Smooth muscle cell (in vitro differentiated cells): ENCODE results near the gene RNF150. TPM values are rescaled to one million over a fixed set of nuclear protein-coding genes. Genes with fewer than 3 reads are reported as not detected.

Source experiments
- DNase-seq: peaks from one replicate; lab custom pipeline; 2025; ENCODE audit not compliant: unreplicated experiment; lab: John Stamatoyannopoulos, UW
- H2AFZ ChIP-seq: fragments of 200-600 bp; sonication (generic); 2 replicates; pipeline ENCODE4 v1.6.0; 2016; ENCODE audit warnings: antibody characterized with exemption, low read depth, mild to moderate bottlenecking
- H3F3A ChIP-seq: fragments of 200-600 bp; sonication (generic); 2 replicates; pipeline ENCODE4 v1.6.0; 2017; ENCODE audit warnings: antibody characterized with exemption, low read depth
- H3K27ac ChIP-seq: fragments of 200-600 bp; sonication (generic); 2 replicates; pipeline ENCODE4 v1.5.1; 2016; ENCODE audit warnings: low read depth, mild to moderate bottlenecking
- H3K27me3 ChIP-seq: fragments of 200-600 bp; sonication (generic); 2 replicates; pipeline ENCODE4 v1.6.1; 2016; ENCODE audit warnings: low read depth, mild to moderate bottlenecking
- H3K36me3 ChIP-seq: fragments of 200-600 bp; sonication (generic); 2 replicates; pipeline ENCODE4 v1.5.1; 2016; ENCODE audit warnings: low read depth
- H3K4me1 ChIP-seq: fragments of 200-600 bp; sonication (generic); 2 replicates; pipeline ENCODE4 v1.5.1; 2016; ENCODE audit warnings: low read depth
- H3K4me2 ChIP-seq: fragments of 200-600 bp; sonication (generic); 2 replicates; pipeline ENCODE4 v1.6.0; 2016; ENCODE audit warnings: mild to moderate bottlenecking
- H3K4me3 ChIP-seq: fragments of 200-600 bp; sonication (generic); 2 replicates; pipeline ENCODE4 v1.5.1; 2016; ENCODE audit warnings: mild to moderate bottlenecking
- H3K79me2 ChIP-seq: fragments of 200-600 bp; sonication (generic); 2 replicates; pipeline ENCODE4 v1.6.0; 2016; ENCODE audit warnings: low read depth, mild to moderate bottlenecking
- H3K9ac ChIP-seq: fragments of 200-600 bp; sonication (generic); 2 replicates; pipeline ENCODE4 v1.6.0; 2016; ENCODE audit warnings: low read depth
- H3K9me3 ChIP-seq: fragments of 200-600 bp; sonication (generic); replicated peaks from 2 replicates; pipeline ENCODE4 v1.5.1; 2016; ENCODE audit warnings: low read depth
- H4K20me1 ChIP-seq: fragments of 200-600 bp; sonication (generic); 2 replicates; pipeline ENCODE4 v1.6.0; 2016; ENCODE audit warnings: low read depth
- CTCF ChIP-seq: fragments of 200-600 bp; sonication (generic); IDR thresholded peaks from 2 replicates; pipeline ENCODE4 v1.5.1; 2017; ENCODE audit warnings: borderline replicate concordance, mild to moderate bottlenecking, antibody characterized with exemption; ENCODE audit not compliant: insufficient read depth, poor library complexity, severe bottlenecking
- WGBS: methylation state at CpG from one replicate; pipeline ENCODE4 v1.1.7; 2016; ENCODE audit warnings: low lambda C conversion rate; 5-methylcytosine and 5-hydroxymethylcytosine counted together
- polyA plus RNA-seq: library from polyadenylated mRNA; unstranded; fragments of >200 nt; fragmentation: Nextera tagmentation; extraction: Ambion mirVana; gene quantifications from 2 replicates; pipeline ENCODE4 v1.2.1, GENCODE V29; 2016
- total RNA-seq: library from RNA; depleted of rRNA; stranded (reverse); fragments of >200 nt; gene quantifications from 2 replicates; pipeline ENCODE4 v1.2.3, GENCODE V29; 2014

Gene RNF150
- total and polyA plus RNA-seq, 2 experiments from 2014 or later, result 0.09 to 2.2 TPM

DNA sequence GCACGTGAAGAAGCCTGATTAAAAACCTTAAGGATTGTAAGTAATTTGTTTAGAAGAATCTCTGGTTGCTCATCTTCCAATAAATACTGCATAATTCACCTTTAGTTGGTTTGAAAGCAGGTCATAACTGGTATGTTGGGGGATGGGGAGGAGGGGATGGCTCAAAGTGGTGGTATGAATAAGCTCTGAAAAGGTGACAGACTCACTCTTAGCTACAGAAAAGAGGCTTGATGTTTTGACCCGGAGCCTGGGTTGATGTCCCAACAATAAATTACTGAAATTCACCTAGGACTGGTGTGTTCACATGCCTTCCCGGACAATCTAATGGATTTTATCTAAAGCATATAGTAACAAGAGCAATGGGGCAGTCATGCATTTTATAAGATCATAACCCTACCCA lies 245.2 kb downstream of the RNF150 start:
- Histone ChIP-seq H4K20me1 (no peaks in the 10 kb centered on the region), H3K4me3 (no peak overlapping the region), H3K4me2 (no peak overlapping the region), H3K27me3 (peaks cover 26% of the 10 kb centered on the region), H2AFZ (no peak overlapping the region), H3K79me2 (no peaks in the 10 kb centered on the region), H3K9me3 (no peaks in the 10 kb centered on the region), H3K27ac (no peak overlapping the region), H3K4me1 (no peaks in the 10 kb centered on the region), H3K36me3 (no peaks in the 10 kb centered on the region), H3F3A (no peaks in the 10 kb centered on the region), H3K9ac (no peak overlapping the region)
- 71% methylated on average over 3 of the region's 3 CpGs for WGBS
- TF ChIP-seq CTCF, result no peak
- DNase-seq, result no peak

- no peak for TF ChIP-seq CTCF
- Histone ChIP-seq H3K4me1 (no peaks in the 10 kb centered on the region), H3K27ac (no peak overlapping the region), H3K4me2 (no peak overlapping the region), H2AFZ (no peak overlapping the region), H3K9ac (no peak overlapping the region), H3K79me2 (no peaks in the 10 kb centered on the region), H4K20me1 (no peaks in the 10 kb centered on the region), H3K9me3 (no peaks in the 10 kb centered on the region), H3F3A (no peaks in the 10 kb centered on the region), H3K27me3 (peaks cover 26% of the 10 kb centered on the region), H3K36me3 (no peaks in the 10 kb centered on the region), H3K4me3 (no peak overlapping the region)
- WGBS, result 95% methylated on average over 2 of the region's 2 CpGs
- no peak for DNase-seq
Measured at GRCh38 chr4:140887467-140887866, 245.8 kb downstream of the RNF150 start.

DNA sequence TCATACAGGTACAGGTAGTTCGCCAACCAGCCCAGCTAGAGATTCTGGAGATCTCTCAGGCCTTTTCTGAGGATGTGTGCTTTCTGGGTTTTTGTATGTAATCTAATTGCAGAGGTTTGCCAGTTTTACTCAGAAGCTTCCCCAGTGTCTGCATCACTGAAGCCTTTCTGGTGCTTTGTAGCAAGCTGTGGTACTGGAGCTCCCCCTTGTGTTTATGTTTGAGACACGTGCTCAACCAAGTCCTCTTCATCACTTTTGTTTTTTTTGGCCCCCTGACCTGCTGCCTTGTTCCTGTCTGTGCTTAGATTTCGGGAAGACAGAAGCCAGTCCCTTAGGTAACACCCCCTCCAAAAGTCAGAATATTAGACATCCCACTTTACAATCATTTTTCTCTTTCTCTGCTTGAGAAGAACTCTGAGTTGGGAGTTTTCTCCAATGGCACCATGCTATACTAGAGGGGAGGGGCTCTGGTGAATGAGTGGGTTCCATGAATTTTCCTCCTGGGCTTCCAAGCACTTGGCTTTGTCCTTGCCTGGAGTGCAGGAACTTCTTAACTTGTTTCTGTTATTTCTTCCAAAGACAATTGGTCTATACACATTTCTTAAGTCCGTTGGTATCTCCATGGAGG lies 248.7 kb downstream of the RNF150 start:
- H2AFZ ChIP-seq, result no peak overlapping the region
- peaks cover 9% of the 10 kb centered on the region for H3K27me3 ChIP-seq
- no peak overlapping the region for H3K4me2 ChIP-seq
- H3F3A ChIP-seq, result no peaks in the 10 kb centered on the region
- no peaks in the 10 kb centered on the region for H3K79me2 ChIP-seq
- no peak for DNase-seq
- H3K36me3 ChIP-seq, result no peaks in the 10 kb centered on the region
- no peak overlapping the region for H3K27ac ChIP-seq
- H3K4me1 ChIP-seq, result no peaks in the 10 kb centered on the region
- peak; percentile 57 for TF ChIP-seq CTCF
- H3K9me3 ChIP-seq, result no peaks in the 10 kb centered on the region
- no peaks in the 10 kb centered on the region for H4K20me1 ChIP-seq
- no peak overlapping the region for H3K9ac ChIP-seq
- WGBS, result 40% methylated on average over 4 of the region's 4 CpGs
- no peak overlapping the region for H3K4me3 ChIP-seq

GRCh38 chr4:140877781-140878180 lies 255.5 kb downstream of the RNF150 start:
- Histone ChIP-seq H3F3A (no peaks in the 10 kb centered on the region), H3K9ac (no peak overlapping the region), H3K27me3 (no peaks in the 10 kb centered on the region), H3K9me3 (no peaks in the 10 kb centered on the region), H3K27ac (no peak overlapping the region), H4K20me1 (no peaks in the 10 kb centered on the region), H3K4me3 (no peak overlapping the region), H3K36me3 (no peaks in the 10 kb centered on the region), H2AFZ (no peak overlapping the region), H3K79me2 (no peaks in the 10 kb centered on the region), H3K4me1 (no peaks in the 10 kb centered on the region), H3K4me2 (no peak overlapping the region)
- no peak for TF ChIP-seq CTCF
- no peak for DNase-seq
